Measurements from ENCODE around the gene IRF5. TPM values are rescaled to one million over a fixed set of nuclear protein-coding genes. Genes with fewer than 3 reads are reported as not detected.
"Not testable (repeated sequence)": the region's sequence is repeated elsewhere in the genome, so short reads cannot be mapped to it uniquely, and the experiment has no call there.

The IRF5 gene
- total RNA-seq, 1 donor from 2014 or later = 29.4 TPM

DNA sequence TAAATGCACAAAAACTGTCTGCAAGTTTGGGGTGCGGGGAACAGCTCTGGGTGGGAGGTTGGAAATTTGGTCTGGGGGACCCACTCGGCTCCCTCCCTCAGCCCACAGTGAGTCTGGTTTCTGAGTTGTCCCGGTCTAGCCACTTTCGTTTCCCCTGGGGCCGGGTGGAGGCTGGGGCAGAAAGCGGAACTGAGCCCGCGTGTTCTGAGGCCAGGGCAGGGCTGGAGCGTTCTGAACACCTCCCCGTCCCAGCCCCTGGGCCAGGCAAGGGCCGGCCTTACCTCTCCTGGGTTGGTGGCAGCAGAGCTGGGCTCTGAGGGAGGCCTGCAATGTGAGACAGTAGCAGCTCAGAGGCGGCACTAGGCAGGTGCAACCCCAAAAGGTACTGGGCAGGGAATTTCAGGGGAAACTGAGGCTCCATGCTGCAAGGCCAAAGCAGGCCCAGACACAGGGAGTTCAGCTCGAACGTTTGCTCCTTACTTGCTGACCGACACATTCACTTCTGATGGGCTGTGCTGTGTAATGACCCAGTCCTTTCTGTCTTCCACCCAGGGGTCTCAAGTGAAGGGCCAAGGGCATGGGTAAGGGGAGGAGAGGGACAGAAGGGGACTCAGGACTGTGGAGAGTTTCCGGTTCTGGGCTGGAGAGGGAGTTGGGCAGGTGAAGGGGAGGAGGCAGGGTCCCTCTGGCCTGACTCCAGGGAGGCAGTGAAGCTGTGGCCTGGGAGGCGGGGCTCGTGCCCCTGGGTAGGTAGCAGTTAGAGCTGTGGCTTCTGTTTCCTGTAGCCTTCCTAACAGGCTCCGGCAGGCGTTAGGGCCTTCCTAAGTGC, 3.0 kb downstream of the IRF5 start:
- peaks cover 15% of the 10 kb centered on the region for H3K27me3 ChIP-seq
- intact Hi-C loops (cut with DNase I) = no loop called here
- TF ChIP-seq, protein P1, sequence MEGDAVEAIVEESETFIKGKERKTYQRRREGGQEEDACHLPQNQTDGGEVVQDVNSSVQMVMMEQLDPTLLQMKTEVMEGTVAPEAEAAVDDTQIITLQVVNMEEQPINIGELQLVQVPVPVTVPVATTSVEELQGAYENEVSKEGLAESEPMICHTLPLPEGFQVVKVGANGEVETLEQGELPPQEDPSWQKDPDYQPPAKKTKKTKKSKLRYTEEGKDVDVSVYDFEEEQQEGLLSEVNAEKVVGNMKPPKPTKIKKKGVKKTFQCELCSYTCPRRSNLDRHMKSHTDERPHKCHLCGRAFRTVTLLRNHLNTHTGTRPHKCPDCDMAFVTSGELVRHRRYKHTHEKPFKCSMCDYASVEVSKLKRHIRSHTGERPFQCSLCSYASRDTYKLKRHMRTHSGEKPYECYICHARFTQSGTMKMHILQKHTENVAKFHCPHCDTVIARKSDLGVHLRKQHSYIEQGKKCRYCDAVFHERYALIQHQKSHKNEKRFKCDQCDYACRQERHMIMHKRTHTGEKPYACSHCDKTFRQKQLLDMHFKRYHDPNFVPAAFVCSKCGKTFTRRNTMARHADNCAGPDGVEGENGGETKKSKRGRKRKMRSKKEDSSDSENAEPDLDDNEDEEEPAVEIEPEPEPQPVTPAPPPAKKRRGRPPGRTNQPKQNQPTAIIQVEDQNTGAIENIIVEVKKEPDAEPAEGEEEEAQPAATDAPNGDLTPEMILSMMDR (IDR thresholded peaks at IDR 0.05) = no peak
- peak overlapping the region; percentile 60 for H3K4me3 ChIP-seq
- no peaks in the 10 kb centered on the region for H3K9me3 ChIP-seq
- DNase-seq (peak; percentile 88), ATAC-seq (peak; percentile 79)
- no peaks in the 10 kb centered on the region for H3K36me3 ChIP-seq
- no peaks in the 10 kb centered on the region for H3K4me1 ChIP-seq
- peak overlapping the region; percentile 68 for H3K27ac ChIP-seq

DNA sequence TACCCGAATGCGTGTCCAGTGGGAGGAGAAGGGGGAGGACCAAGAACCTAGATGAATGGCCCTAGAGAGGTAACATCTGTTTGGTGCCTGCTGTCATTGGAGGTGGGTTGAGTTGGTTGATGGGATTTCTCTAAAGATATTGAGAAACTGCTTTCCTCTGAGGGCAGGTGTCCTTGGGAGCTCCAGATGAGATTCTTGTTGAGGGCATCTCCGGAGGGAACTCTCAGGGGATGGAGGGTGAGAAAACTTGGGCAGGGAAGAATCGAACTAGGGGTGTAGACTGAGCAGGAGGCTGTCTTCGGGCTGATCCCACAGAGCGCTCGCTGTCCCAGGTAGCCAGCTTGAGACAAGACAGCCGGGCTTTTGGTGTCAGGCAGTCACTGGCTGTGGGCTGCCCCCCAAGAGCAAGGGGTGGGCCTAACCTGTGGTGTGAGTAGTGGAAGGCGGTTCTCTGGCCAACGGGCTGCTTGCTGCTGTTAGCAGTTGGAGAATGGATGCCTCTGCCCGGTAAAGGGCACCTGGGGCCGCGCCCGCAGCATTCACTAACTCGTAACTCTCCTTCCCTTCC, 3.7 kb downstream of the IRF5 start:
- Histone ChIP-seq H3K4me1 (no peaks in the 10 kb centered on the region), H3K27ac (peak overlapping the region; percentile 60), H3K36me3 (no peaks in the 10 kb centered on the region), H3K27me3 (peaks cover 15% of the 10 kb centered on the region), H3K4me3 (peak overlapping the region; percentile 60), H3K9me3 (no peaks in the 10 kb centered on the region)
- DNase-seq = no peak
- TF ChIP-seq, protein P1 (IDR thresholded peaks at IDR 0.05) = no peak
- intact Hi-C loops (cut with DNase I) = no loop called here
- ATAC-seq = no peak

DNA sequence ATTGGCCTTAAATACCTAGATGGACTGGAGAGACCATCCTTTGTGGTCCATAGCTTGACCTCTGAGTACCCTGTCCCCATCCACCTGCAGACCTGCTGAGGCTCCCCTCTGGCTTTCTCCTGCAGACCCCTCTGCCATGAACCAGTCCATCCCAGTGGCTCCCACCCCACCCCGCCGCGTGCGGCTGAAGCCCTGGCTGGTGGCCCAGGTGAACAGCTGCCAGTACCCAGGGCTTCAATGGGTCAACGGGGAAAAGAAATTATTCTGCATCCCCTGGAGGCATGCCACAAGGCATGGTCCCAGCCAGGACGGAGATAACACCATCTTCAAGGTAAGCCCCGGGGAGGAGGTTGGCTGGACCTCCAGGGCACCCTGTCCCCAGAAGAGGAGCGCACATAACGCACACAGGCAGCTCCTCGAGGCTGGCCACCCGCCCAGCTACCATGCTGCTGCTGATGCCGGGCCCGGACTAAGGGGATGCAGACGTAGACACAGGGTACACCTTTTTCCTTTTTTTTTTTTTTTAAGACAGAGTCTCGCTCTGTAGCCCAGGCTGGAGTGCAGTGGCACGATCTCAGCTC, 4.3 kb downstream of the IRF5 start:
- peak; percentile 58 for DNase-seq
- Histone ChIP-seq H3K27me3 (peaks cover 15% of the 10 kb centered on the region), H3K27ac (no peak overlapping the region), H3K4me3 (no peak overlapping the region), H3K9me3 (no peaks in the 10 kb centered on the region), H3K4me1 (no peaks in the 10 kb centered on the region), H3K36me3 (peaks cover under 1% of the 10 kb centered on the region)
- intact Hi-C loops (cut with DNase I) = no loop called here
- TF ChIP-seq, protein P1 (IDR thresholded peaks at IDR 0.05) = no peak
- no peak for ATAC-seq

DNA sequence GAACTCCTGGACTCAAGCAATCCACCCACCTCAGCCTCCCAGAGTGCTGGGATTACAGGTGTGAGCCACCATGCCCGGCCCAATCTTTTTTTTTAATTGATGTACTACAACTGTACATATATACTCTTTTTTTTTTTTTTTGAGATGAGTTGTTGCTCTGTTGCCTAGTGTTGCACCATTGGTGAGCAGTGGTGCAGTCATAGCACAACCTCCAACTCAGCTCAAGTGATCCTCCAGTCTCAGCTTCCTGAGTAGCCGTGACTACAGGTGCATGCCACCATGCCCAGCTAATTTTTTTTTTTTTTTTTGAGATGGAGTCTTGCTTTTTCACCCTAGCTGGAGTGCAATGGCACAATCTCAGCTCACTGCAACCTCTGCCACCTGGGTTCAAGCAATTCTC, 5.5 kb downstream of the IRF5 start:
- ATAC-seq; H3K36me3 ChIP-seq; H3K9me3 ChIP-seq; DNase-seq; H3K27ac ChIP-seq; H3K4me3 ChIP-seq; H3K4me1 ChIP-seq; intact Hi-C loops (cut with DNase I): not testable (repeated sequence)
- peaks cover 10% of the 10 kb centered on the region for H3K27me3 ChIP-seq

DNA sequence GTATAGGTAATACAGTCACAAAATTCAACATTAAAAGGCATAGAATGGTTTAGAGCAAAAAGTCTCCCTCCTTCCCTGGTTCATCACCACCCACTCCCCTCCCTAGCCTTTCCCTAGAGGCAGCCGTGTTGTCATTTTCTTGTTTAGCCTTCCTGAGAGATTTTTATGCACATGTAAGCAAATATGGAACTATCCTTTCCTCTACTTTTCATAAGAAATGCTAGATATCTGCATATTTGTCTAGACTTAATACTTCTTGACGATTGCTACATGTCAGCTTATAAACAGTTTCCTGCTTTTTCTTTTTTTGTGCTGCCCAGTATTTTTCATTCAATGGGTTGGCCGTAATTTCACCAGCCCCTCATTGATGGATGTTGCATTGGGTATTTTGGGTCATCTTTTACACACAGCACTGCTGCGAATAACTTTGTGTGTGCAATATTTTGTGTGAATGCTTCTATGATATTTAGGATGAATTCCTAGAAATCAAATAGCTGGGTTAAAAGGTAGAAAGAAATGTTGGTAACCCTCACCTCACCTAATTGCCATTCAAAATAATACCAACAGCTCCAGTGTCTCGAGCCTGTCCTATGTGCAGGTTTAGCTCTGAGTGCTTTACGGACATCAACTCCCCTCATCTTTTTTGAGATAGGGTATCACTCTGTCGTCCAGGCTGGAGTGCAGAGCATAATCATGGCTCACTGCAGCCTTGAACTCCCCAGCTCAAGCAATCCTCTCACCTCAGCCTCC, 6.9 kb downstream of the IRF5 start:
- ATAC-seq (no peak), DNase-seq (no peak)
- TF ChIP-seq, protein P1 (IDR thresholded peaks at IDR 0.05) = no peak
- H3K4me3 ChIP-seq = no peak overlapping the region
- intact Hi-C loops (cut with DNase I) = no loop called here
- no peaks in the 10 kb centered on the region for H3K9me3 ChIP-seq
- no peaks in the 10 kb centered on the region for H3K27me3 ChIP-seq
- no peaks in the 10 kb centered on the region for H3K4me1 ChIP-seq
- H3K27ac ChIP-seq = no peak overlapping the region
- H3K36me3 ChIP-seq = peaks cover 4% of the 10 kb centered on the region

Measured in upper lobe of right lung (tissue), 1 donor.